Sigmoid colon (tissue), 4 donors: Measurements from ENCODE around the gene BRD4.

Experiments
- POLR2A ChIP-seq, 2 donors: fragments of 450-650 bp; IDR thresholded peaks; one replicate each; pipeline ENCODE4 v1.6.1; 2016; ENCODE audit warnings: antibody characterized with exemption in 2 of 2, mild to moderate bottlenecking in 2 of 2, moderate library complexity in 2 of 2
- POLR2AphosphoS5 ChIP-seq, 4 donors: sonication (generic); formaldehyde crosslinking; IDR thresholded peaks; one replicate each; pipeline ENCODE4 v1.6.1; 2017; ENCODE audit warnings: antibody characterized with exemption in 4 of 4
- TF ChIP-seq, protein P1 (sequence below), 4 experiments: fragments of 450-650 bp in 3 of 4; fragments of 200-600 bp in 1 of 4; IDR thresholded peaks; one replicate each; pipeline ENCODE4 v1.5.1; 2016 to 2019; ENCODE audit warnings: antibody characterized with exemption in 4 of 4, mild to moderate bottlenecking in 3 of 4, moderate library complexity in 2 of 4

DNA sequence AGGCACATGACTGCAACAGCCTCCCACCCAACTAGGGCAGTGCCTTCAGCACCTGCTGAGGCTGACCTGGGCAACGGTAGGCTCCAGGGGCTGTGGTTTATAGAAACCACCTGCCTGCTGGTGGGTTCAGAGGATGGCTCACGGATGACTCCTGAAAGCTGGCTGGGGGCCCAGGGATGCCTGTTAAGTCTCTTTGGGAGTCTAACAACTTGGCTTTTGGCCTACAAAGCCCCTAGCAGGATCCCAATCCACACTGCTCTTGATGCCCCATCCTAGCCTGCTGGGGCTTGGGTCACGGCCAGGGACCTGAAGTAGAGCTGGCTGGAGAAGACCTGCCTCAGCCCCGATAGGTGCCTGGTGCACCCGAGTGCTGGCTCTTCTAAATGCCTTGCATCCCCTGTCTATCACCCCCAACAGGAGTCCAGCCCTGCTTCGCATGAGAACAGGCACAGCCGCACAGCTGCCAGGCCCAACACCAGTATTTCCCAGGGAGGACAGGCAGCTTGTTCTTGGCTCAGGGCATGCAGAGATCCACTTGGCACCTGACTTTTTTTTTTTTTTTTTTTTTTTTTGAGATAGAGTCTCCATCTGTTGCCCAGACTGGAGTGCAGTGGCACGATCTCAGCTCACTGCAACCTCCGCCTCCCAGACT is 91.0 kb downstream of the BRD4 start:
- TF ChIP-seq, protein P1, sequence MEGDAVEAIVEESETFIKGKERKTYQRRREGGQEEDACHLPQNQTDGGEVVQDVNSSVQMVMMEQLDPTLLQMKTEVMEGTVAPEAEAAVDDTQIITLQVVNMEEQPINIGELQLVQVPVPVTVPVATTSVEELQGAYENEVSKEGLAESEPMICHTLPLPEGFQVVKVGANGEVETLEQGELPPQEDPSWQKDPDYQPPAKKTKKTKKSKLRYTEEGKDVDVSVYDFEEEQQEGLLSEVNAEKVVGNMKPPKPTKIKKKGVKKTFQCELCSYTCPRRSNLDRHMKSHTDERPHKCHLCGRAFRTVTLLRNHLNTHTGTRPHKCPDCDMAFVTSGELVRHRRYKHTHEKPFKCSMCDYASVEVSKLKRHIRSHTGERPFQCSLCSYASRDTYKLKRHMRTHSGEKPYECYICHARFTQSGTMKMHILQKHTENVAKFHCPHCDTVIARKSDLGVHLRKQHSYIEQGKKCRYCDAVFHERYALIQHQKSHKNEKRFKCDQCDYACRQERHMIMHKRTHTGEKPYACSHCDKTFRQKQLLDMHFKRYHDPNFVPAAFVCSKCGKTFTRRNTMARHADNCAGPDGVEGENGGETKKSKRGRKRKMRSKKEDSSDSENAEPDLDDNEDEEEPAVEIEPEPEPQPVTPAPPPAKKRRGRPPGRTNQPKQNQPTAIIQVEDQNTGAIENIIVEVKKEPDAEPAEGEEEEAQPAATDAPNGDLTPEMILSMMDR (IDR thresholded peaks at IDR 0.05): no peak
- TF ChIP-seq POLR2A (IDR thresholded peaks at IDR 0.05) (no peak), POLR2AphosphoS5 (IDR thresholded peaks at IDR 0.05) (no peak)
